ENCODE measurements around the gene TSHR. TPM values are rescaled to one million over a fixed set of nuclear protein-coding genes. Genes with fewer than 3 reads are reported as not detected.
A peak's percentile ranks its signal among the peaks of the same experiment; 100 is the strongest.

TSHR gene
- total and polyA plus RNA-seq, 2 of the 4 experiments (the other 2 are of a cell fraction) = not detected

DNA sequence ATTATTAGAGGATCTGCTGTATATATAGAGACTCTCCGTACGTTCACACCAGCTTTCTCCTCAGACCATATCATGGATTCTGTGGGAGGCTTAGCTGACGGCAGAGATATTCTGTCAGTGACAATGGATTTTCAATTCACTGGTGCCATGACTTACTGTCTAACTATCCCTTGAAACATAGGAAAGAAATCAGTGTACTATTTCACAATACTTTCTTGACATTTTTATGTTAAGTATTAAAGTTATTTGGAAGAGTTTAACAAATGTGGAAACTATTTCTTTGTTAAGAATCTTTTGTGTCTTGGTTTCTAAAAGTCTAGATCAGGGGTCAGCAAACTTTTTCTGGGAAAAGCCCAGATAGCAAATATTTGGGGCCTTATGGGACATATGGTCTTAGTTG is 146.8 kb downstream of the TSHR start:
- in situ Hi-C loops (cut with MboI; ENCODE audit: low sequenced_read_pairs) = no loop called here
- H3K23ac ChIP-seq (ENCODE audit: low read depth, low read length) = no peak overlapping the region
- no CpG with 5 or more reads among the region's 3 CpGs for WGBS, 2 experiments (ENCODE audit: extremely low coverage in 2 of 2, insufficient read length in 1 of 2)
- dilution Hi-C loops (cut with HindIII; ENCODE audit: low sequenced_read_pairs, unreplicated experiment) = no loop called here
- H3K9me3 ChIP-seq (ENCODE audit: control insufficient read depth, insufficient read depth, low read length) = no peaks in the 10 kb centered on the region
- no peak overlapping the region for H3K14ac ChIP-seq (replicated peaks; ENCODE audit: low read depth, low read length)
- H3K4me1 ChIP-seq (ENCODE audit: control insufficient read depth, insufficient read depth, low read length) = no peaks in the 10 kb centered on the region
- H2AFZ ChIP-seq (replicated peaks; ENCODE audit: low read length, poor library complexity) = no peak overlapping the region
- no peak overlapping the region for H3K27ac ChIP-seq (ENCODE audit: insufficient read depth, low read length)
- H2AK5ac ChIP-seq (ENCODE audit: low read depth, low read length) = no peak overlapping the region
- no peak overlapping the region for H3K9ac ChIP-seq (ENCODE audit: low read depth, low read length)
- BruUV-seq (replicated peaks) = no TSS peak
- no peak overlapping the region for H2BK5ac ChIP-seq (ENCODE audit: low read depth, low read length, poor library complexity, severe bottlenecking)
- H3K4me3 ChIP-seq (ENCODE audit: insufficient read depth, low read depth, low read length) = no peak overlapping the region
- H2BK20ac ChIP-seq (ENCODE audit: low read depth, low read length) = no peak overlapping the region
- H3K18ac ChIP-seq (ENCODE audit: low read depth, low read length) = no peak overlapping the region
- H2AK9ac ChIP-seq (replicated peaks; ENCODE audit: low read depth, low read length, poor library complexity) = no peak overlapping the region
- H3K27me3 ChIP-seq (ENCODE audit: control insufficient read depth, insufficient read depth, low read length) = no peaks in the 10 kb centered on the region
- H3K4me2 ChIP-seq (ENCODE audit: low read depth, low read length) = no peak overlapping the region
- ChIA-PET CTCF (no interaction called here), POLR2A (ENCODE audit: unreplicated experiment) (no interaction called here)
- no peaks in the 10 kb centered on the region for H3K9me1 ChIP-seq (ENCODE audit: insufficient read depth, low read length)
- TF ChIP-seq POLR2A (IDR thresholded peaks at IDR 0.05; ENCODE audit: low read depth, low read length) (no peak), CEBPB (IDR thresholded peaks at IDR 0.05; ENCODE audit: low read depth, low read length) (peak; percentile 54), BHLHE40 (IDR thresholded peaks at IDR 0.05; ENCODE audit: low read depth, low read length) (no peak)
- H4K5ac ChIP-seq (ENCODE audit: low read depth, low read length) = no peak overlapping the region
- intact Hi-C loops (cut with micrococcal nuclease) = no loop called here
- no peak overlapping the region for H2BK15ac ChIP-seq (ENCODE audit: low read depth, low read length)
- no peak overlapping the region for H4K91ac ChIP-seq (ENCODE audit: insufficient read depth, low read depth, low read length)
- no peak overlapping the region for H4K8ac ChIP-seq (ENCODE audit: low read depth in 2 of 2, low read length in 2 of 2)
- no peaks in the 10 kb centered on the region for H3K79me1 ChIP-seq (ENCODE audit: low read depth in 1 of 2, low read length in 2 of 2)
- H3K4ac ChIP-seq (ENCODE audit: low read depth, low read length) = no peak overlapping the region
- H3K36me3 ChIP-seq (ENCODE audit: control insufficient read depth, insufficient read depth, low read length) = no peaks in the 10 kb centered on the region
- DNase-seq (no peak), ATAC-seq (ENCODE audit: low read depth) (no peak)
- H4K20me1 ChIP-seq (ENCODE audit: insufficient read depth, low read length) = no peaks in the 10 kb centered on the region
- H3K56ac ChIP-seq (ENCODE audit: extremely low read depth, insufficient read depth, low read length) = no peak overlapping the region
- H2BK120ac ChIP-seq (ENCODE audit: low read depth, low read length) = no peak overlapping the region
